ENCODE measurements around the gene SLC43A1. TPM values are rescaled to one million over a fixed set of nuclear protein-coding genes. Genes with fewer than 3 reads are reported as not detected.
"Not testable (repeated sequence)": the region's sequence is repeated elsewhere in the genome, so short reads cannot be mapped to it uniquely, and the experiment has no call there.

SLC43A1 gene
- polyA plus RNA-seq (ENCODE audit: insufficient read length): 7.2 TPM
- long read RNA-seq, donor 1, partial matches to known transcripts: 0 of 1 reads
- long read RNA-seq, donor 1, other reads (novel, unspliced or antisense): 0 of 1 reads
- long read RNA-seq, donor 2, partial matches to known transcripts: 0 of 2 reads
- long read RNA-seq, donor 2, other reads (novel, unspliced or antisense): 0 of 2 reads
- long read RNA-seq, donor 3: 0 reads
- long read RNA-seq, donor 4: 0 reads
- long read RNA-seq, donor 5: 0 reads
- long read RNA-seq, donor 6, partial matches to known transcripts: 0 of 2 reads
- long read RNA-seq, donor 6, other reads (novel, unspliced or antisense): 0 of 2 reads
- long read RNA-seq, donor 7: 0 reads
- long read RNA-seq, donor 8: 0 reads

DNA sequence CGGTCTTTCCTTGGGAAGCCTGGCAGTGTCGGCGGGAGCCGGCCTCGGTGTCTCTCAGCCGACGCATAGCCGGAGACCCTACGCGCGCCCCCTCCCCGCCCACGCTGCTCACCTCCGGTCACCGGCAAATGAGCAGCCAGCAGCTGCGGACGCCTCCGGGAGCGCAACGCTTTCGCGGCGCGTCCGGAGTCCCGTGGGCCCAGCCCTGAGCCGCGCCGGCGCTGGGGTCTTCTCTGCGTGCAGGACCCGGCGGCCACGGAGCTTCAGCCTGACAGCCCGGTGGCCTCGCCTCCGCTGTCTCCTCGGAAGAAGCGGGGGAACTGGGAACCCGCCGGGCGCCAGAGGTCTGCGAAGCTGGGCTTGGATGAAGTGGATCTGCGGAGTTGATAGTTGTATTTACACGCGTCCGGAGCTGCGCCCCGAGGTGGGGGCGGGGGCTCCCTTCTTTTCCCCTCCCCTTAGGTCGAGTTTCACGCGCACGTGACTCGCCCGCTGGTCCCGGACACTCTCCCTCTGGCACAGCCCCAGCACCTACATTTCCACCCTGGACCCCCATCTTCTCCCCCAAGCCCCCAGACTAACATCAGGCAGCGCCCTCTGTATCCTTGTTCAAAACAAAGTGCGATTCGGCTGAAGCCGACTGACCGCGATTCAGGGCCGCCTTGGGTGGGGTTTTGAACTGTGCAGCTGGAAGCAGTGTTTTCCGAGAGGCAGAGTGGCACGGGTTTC, at the start of gene SLC43A1:
TSS of gene SLC43A1 (minus strand) at position 371 of the 729 bp plus-strand sequence. CDS start 1,591 bp downstream, outside the sequence.
- peak; percentile 40 for DNase-seq

DNA sequence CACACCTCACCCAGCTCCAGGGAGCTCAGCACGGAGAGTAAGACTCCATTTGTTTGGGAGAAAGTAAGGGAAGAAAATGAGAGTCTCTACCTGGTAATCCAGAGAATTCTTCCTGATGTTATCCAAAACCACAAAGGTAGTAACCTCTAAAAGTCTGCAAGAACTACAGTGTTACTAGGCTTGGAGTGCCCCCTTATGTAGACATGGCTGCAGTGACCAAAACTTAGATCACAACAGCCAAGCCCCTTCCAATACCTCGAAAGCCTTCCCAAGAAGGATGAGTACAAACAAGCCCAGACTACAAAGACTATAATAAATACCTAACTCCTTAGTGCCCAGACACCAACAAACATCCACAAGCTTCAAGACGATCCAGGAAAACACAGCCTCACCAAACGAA, 47.1 kb upstream of the SLC43A1 start:
- no peak for DNase-seq

DNA sequence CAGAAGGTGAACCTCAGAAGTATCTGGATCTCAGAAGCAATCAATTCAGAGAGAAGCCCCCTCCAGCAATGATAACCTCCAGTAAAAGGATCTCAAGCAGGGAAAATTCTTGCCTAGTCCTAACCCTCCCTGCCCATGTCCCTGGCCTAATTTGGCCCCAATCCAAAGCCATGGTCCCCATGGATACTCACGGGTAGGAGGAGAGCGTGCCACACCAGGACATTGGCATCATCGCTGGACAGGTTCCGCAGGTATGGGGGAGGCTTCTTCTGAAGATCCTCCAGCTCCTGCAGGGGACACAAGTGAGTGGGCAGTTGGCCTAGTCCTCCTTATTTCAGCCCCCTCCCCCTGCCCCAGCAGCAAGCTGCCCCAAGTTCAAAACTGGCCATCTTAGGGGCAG, 44.6 kb upstream of the SLC43A1 start:
- DNase-seq: no peak

DNA sequence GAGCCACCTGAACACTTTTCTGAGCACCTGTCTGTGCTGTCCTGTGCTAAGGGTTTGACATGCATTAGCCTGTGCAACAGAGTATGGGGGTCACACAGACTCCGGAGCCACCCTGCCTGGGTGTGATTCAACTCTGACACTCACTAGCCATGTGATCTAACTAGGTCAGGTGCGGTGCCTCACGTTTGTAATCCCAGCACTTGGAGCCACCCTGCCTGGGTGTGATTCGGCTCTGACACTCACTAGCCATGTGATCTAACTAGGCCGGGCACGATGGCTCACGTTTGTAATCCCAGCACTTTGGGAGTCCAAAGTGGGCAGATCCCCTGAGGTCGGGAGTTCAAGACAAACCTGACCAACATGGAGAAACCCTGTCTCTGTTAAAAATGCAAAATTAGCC, 40.5 kb upstream of the SLC43A1 start:
- no peak for DNase-seq

DNA sequence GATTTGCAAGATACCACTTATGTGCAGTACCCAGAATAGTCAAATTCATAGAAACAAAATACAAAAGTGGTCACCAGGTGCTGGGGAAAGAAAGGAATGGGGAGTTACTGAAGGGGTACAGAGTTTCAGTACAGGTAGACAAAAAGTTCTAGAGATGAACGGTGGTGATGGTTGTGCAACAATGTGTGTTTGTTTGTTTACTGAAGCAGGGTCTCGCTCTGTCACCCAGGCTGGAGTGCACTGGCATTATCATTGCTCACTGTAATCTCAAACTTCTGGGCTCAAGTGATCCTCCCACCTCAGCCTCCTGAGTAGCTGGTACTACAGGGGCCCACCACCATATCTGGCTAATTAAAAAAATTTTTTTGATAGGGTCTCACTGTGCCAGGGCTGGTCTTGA, 39.9 kb upstream of the SLC43A1 start:
- no peak for DNase-seq

DNA sequence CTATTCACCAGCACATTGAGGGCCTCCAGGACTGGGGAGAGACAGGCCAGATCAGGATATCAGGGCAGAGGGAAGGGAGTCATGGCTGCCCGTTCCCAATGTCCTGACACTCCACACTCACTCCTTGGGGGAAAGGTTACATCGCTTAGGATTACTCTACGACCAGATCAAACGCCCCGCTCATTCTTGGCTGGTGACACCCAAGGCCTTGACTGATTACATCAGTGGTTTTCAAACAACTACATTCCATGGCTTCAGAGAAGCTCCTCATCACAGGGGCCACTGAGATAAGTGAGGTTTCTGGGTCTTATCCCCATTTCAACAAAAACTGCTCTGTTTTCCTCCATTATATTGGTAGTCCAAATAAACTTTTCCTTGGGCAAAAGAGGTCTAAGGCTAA, 37.0 kb upstream of the SLC43A1 start:
- no peak for DNase-seq

DNA sequence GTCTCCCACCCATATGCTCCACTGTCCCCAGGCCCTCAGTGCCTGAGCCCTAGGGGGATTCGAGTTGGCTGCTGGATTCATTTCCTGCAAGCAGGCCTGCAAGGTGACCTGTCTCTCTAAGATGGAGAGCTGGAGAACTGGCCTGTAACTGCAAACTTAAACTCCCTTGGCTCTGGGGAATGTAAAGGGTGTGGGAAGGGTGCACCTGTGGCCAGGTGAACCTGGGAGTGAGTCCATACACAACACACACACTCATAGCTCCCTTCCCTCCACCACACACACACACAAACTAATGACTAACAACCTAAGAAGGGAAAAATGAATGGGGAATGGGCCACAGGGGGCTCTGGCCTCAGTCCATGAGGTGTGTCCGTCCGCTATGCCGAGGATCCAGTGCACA, 36.4 kb upstream of the SLC43A1 start:
- DNase-seq: no peak

DNA sequence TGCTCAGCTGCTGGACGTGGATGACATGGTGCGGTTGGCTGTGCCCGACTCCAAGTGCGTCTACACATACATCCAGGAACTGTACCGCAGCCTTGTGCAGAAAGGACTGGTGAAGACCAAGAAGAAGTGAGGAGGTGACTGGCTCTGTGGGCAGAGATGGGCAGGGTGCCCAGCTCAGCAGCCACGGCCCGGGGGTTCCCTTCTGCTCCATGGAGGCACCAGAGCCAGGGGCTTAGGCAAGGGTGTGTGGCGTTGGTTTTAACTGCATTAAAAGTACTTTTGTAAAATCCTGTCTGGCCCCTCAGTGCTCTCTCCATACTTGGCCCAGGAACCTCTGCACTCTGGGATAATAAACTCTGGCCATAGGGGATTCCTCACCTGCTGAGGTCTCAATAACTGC, 34.5 kb upstream of the SLC43A1 start:
- no peak for DNase-seq

DNA sequence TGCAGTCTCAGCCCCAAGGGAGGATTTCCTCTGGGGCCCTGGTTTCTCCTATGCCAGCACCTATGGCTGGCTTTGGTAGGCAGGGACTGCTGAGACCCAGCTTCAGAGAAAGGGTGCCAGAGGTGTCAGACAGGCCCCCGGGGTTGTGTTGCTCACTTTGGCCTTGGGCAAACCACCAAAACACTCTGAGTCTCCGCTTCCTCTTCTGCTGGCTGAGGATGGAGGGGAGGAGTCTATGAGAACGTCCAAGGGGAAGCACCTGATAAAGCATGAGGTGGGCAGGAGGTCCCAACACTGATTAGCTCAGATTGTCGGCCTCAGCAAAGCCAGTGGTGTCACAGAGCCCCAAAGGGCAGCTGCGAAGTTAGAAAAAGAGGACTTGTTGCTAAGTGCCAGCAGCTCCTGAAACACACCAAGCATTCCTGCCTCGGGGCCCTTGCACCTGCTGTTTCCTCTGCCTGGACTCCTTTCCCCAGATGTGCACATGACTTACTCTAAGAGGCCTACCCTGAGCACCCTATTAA, 32.4 kb upstream of the SLC43A1 start:
- no peak for DNase-seq

DNA sequence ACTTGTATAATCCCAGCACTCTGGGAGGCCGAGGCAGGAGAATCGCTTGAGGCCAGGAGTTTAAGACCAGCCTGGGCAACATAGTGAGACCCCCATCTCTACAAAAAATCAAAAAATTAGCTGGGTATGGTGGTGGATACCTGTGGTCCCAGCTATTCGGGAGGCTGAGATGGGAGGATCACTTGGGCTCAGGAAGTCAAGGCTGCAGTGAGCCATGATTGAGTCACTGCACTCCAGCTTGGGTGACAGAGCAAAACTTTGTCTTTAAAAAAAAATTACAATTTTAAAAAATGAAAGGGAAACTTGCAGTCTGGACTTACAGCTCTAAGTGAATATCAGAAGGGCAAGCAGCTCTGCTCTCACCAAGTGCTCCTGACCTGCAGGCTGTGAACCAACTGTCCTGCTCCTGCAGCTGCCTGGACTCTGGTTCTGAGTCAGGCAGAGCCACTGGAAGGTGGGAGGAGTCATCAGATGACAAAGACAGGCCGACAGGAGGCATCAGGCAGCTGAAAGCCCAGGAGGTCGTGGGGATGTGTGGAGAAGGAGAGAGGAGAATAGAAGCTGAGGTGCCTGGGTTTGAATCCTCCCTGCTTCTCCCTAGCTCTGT, 31.5 kb upstream of the SLC43A1 start:
- no peak for DNase-seq

DNA sequence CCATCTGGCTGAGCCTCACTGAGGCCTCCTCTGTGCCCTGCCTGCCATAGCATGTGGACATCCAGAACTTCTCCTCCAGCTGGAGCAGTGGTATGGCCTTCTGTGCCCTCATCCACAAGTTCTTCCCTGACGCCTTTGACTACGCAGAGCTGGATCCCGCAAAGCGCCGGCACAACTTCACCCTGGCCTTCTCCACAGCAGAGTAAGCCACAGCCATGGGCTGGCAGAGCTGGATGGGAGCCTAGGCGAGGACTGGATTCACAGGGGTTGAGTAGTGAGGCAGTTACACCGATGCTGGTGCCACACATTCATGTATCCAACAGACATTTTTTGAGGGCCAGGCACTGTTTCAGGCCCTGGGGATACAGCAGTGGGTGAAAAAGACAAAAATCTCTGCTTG, 30.9 kb upstream of the SLC43A1 start:
- DNase-seq: no peak

DNA sequence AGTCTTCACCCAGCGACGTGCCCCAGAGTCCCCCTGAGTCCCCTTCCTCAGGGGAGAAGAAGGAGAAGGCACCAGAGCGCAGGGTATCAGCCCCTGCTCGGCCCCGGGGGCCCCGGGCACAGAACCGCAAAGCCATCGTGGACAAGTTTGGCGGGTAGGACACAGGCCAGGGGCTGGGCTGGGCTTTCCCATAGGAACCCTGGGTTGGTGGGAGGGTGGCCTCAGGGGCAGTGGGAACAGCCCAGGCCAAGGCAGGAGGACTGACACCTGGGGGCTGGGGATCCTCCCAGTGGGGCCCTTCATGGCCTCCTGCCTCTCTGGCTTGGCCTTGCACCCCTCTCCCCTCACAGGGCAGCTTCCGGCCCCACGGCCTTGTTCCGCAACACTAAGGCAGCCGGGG, 30.4 kb upstream of the SLC43A1 start:
- no peak for DNase-seq

DNA sequence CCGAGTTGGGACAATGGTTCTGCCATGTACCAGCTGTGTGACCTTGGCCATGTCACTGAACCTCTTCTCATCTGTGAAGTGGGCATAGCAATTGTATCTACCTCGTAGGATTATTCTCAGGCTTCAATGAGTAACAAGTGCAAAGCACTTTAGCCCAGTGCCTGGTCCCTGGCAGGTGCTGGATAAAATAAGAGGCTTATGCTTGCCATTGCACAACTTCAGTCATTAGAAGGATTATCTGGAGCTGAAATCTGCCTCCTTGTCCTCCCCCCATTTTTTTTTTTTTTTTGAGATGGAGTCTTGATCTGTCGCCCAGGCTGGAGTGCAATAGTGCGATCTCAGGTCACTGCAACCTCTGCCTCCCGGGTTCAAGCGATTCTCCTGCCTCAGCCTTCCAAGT, 29.1 kb upstream of the SLC43A1 start:
- DNase-seq: no peak

DNA sequence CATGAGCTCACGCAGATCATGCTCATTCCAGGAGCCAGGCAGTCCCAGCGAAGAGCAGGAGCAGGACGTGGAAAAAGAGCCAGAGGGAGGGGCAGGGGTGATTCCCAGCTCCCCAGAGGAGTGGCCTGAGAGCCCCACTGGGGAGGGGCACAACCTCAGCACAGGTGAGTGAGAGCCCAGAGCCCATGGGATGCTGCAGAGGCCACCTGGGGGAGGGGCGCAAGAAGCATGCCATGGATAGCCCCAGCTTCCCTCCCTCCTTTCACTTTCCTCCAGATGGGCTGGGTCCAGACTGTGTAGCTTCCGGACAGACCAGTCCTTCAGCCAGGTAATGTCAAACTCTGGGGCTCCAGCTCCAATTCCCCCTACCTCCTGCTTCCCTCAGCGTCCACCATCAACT, 28.1 kb upstream of the SLC43A1 start:
- no peak for DNase-seq

DNA sequence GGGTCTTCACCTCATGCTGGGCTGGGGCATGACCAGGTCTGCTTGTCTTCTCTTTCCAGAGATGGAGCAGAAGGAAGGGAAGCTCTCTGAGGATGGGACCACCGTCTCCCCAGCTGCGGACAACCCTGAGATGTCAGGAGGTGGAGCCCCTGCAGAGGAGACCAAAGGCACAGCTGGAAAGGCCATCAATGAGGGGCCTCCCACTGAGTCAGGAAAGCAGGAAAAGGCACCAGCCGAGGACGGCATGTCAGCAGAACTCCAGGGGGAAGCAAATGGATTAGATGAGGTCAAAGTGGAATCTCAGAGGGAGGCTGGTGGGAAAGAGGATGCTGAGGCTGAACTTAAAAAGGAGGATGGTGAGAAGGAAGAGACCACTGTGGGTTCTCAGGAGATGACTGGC, 27.1 kb upstream of the SLC43A1 start:
- no peak for DNase-seq

DNA sequence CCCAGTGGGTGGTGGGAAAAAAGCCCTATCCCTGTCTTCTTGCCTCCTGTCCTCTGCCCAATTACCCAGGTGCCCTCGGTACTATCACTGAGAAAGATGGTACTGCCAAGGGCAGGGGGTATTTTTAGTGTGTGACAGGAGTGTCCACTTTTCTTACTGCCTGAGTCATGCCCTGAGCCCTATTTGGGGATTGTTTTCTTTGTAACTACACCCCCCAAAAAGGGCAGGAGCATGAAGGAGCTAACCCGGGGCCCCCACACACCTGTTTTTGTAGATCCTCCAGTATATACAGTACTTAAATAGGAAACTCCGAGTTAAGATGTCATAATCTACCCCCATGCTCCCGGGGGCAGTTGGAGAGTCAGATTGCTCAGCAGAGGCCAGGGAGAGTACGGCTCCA, 25.7 kb upstream of the SLC43A1 start:
- no peak for DNase-seq

DNA sequence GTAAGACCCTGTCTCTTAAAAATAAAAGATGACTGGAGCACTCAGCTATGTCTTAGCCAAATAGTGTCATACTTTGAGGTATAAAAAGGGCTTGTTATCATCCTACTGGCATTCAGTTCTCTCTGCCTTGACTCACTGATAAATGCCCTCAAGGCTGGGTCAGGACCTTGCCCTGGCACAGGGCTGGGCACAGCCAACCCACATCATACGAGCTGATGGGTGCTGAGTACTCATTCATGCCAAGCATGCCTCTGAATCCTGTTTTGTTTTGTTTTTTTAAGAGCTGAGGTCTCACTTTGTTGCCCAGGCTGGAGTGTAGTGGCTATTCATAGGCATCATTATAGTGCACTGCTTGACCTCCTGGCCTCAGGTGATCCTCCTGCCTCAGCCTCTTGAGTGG, 23.8 kb upstream of the SLC43A1 start:
- DNase-seq: no peak

DNA sequence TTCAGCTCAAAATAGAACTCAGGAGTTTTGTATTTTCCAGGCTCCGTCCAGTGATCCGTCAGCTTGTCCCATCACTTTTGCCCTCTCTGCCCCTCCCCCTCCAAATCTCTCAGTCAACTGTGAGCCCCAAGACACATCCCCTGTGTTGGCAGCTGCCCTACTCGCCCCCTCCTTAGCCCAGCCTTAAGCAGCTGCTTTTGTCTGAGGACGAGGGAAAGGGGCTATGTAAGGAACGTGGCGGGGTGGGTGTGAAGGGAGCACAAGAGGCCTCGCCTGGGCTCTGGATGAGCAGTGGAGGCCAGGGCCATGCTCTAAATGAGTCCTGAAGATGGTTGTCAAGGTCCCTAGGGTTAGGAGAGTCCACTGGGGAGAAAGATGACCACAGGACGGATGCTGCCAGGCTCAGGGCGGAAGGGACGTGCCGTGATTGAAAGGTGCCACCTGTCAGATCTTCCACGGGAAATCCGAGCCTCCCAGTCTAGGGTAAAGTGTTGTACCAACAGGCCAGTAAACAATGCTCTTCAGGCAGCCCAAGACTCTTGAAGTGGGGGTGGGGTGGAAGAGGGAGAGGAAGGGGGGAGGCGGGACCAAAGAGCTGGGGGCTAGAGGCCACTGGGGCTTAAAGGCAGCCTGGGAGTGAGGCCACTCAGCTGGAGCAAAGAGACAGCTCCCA, 21.6 kb upstream of the SLC43A1 start, which contains the start of gene SMTNL1:
TSS of gene SMTNL1 (plus strand) at position 649 of the 673 bp plus-strand sequence. CDS start 5,048 bp downstream, outside the sequence.
- peak; percentile 30 for DNase-seq

DNA sequence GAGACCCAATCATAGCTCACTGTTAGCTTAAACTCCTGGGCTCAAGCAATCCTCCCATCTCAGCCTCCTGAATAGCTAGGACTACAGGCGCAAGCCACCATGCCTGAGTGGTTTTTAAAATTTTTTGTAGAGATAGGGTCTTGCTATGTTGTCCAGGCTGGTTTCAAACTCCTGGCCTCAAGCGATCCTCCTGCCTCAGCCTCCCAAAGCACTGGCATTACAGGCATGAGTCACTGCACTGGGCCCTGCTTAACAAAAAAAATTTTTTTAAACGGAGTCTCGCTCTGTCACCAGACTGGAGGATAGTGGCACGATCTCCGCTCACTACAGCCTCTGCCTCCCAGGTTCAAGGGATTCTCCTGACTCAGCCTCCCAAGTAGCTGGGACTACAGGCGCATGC, 18.9 kb upstream of the SLC43A1 start:
- DNase-seq: not testable (repeated sequence)

DNA sequence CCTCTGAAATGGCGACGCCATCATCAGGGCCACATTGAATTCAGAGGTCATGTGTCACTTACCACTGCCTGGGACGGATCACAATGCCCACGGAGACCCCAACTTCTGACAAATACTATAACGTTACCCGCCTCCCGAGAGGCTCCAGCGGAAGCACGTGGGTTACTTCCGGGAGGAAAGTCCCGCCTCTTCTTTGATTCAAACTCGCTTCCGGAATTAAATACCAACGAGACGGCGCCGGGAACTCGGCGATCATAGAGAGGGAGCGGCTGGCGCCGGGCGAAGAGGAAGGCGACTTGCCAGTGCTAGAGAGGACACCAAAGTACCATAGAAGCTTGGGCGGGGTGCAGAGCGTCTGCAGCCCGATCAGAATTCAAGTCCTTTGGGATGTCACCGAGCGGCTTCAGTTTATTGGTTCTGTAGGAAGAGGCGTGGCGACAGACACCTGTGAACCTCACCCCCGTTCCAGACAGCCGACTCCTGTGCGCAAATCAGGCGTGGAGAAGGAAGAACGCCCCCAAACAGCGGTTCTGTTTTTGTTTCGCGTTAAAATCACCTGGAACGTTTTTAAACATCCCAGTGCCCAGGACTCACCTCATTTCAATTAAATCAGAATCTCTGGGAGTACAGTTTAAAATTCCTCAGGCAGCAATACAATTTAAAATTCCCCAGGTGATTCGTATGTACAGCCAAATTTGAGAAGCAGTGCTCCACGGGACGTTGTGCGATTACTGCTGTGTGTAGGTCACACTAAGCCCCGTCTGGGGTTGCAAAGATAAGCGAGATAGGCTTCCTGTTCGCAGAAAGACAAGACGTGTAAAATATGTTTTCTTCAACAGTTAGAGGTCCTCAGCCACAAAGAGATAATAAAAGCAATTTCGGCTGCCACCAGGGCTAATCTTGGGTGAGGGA, 15.3 kb upstream of the SLC43A1 start, which contains the start of gene TIMM10:
TSS of gene TIMM10 (minus strand) at position 159 of the 912 bp plus-strand sequence. CDS start 565 bp downstream, outside the sequence.
- peak; percentile 95 for DNase-seq

DNA sequence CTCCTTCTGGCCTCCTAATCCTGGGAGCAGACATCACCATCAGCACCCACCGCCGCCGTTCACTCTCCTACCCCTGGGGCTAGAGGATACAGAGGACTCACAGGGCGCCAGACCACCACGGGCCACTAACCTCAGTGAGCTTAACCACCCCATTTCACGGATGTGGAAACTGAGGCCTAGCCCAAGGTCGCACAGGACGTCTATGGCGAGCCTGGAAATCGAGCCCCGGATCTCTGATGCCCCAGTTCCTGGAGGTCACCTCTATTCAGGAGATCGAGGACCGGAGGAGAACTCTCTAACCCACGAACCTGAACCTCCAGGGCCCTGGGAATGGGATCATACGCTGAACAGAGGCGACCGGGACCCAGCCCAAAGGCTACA, 14.7 kb upstream of the SLC43A1 start:
- no peak for DNase-seq
